LHCN-M2 (cell line): ENCODE measurements around the gene STAC. TPM values are rescaled to one million over a fixed set of nuclear protein-coding genes. Genes with fewer than 3 reads are reported as not detected.

Experiments
- DNase-seq: peaks from one replicate; pipeline ENCODE4 v3.0.0-alpha.2; 2012; ENCODE audit warnings: low read depth
- polyA plus RNA-seq: library from polyadenylated mRNA; unstranded; fragments of >200 nt; gene quantifications from one replicate; pipeline ENCODE4 v1.2.1, GENCODE V29; 2012; ENCODE audit warnings: missing spikeins
- total RNA-seq: library from RNA; depleted of rRNA; stranded (reverse); fragments of >200 nt; gene quantifications from 2 replicates; pipeline ENCODE4 v1.2.3, GENCODE V29; 2014; rRNA removed

STAC gene, protein sequence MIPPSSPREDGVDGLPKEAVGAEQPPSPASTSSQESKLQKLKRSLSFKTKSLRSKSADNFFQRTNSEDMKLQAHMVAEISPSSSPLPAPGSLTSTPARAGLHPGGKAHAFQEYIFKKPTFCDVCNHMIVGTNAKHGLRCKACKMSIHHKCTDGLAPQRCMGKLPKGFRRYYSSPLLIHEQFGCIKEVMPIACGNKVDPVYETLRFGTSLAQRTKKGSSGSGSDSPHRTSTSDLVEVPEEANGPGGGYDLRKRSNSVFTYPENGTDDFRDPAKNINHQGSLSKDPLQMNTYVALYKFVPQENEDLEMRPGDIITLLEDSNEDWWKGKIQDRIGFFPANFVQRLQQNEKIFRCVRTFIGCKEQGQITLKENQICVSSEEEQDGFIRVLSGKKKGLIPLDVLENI
- total RNA-seq = 0.26 and 0.52 TPM in 2 replicates
- 0.40 TPM for polyA plus RNA-seq

- peak; percentile 6 for DNase-seq
Observed at GRCh38 chr3:36380221-36381031, at the start of gene STAC. Gene STAC (plus strand): TSS chr3:36380504. CDS start chr3:36380644, 140 bp downstream.

DNA sequence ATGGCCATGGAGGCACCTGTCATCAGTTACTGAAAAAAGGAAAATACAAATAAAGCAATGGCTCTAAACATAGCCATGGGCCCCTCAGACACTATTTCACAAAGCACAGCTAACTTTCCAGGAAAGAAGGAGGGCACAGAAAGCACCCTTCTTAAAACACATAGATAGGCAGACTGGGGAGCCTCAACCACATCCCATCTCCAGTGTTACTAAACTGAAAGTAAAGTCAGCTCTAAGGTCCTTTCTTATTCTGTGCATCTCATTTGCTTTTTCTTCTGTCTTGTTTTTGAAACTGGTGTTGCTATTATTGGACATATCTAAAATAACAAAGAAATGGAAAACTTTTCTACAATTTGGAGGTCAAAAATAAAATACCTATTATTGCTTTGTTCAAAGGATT lies 48.2 kb upstream of the STAC start:
- no peak for DNase-seq

- DNase-seq = peak; percentile 66
Observed at GRCh38 chr3:36362216-36362615, 18.1 kb upstream of the STAC start.

DNA sequence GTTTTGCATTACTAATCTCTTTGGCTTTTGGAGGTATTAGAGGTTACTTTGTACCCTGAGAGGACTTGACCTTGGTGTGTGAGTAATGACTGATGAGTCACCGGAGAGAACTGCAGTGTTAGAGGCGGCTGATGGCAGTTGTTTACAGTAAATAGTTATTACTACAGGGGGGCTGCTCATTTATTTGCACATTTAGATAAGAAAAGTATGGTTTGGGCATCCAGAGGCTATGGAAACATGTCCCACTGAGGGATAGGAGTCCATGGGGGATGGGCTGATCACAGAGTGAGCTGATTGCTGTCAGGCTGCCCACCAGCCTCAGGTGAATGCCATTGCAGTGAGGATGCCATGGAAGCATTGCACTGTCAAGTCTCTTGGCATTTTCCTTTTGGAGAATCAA lies 17.3 kb upstream of the STAC start:
- peak; percentile 88 for DNase-seq

GRCh38 chr3:36364260-36364659 lies 16.0 kb upstream of the STAC start:
- no peak for DNase-seq

DNA sequence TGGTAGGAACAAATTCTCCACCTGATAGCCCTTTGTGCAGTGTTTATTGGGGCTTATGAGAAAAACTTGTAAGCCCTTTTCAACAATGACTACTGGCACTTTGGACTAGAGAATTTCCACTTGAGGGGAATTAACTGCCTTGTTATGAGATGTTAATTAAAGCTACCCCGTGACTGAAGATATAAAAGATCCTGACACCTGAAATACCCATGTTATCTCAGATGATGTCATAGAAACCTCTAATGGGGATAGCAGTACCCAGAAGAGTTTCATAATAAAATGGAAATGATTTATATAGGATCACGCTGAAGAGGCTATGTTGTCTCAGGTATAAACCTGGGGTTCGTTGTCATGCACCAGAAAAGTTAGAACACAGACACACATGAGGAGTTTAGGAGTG lies 14.5 kb upstream of the STAC start:
- no peak for DNase-seq

GRCh38 chr3:36366308-36366707 lies 14.0 kb upstream of the STAC start:
- DNase-seq = no peak

DNA sequence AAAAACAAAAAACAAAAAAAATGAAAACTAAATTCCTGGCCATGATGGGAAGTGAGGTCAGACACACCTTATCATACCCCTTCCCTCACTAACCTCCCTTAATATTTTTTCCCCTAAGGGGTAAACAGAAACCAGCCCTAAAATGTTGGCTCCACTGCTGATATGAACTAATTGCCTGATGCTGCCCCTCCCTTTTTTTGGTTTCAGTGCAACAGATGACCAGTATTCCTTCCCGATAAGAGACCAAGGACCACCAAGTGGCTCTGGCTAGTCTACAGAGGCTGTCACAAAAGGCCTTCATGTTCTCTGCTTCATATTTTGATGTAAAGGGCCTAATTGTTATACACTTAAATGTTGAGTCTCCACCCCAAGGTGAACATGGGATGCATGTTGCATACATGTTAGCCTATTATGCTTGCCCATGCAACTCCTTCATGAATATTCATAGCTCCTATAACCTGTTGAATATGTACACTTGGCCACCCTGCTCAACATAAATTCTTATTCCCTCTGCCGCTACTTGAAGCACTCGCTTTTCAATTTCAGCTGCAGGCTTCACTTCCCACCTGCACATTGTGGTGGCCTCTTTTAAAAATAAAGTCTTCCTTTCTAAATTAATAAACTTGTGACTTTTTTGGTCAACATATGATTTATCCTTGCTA lies 12.3 kb upstream of the STAC start:
- DNase-seq = no peak

GRCh38 chr3:36372534-36372935 lies 7.8 kb upstream of the STAC start:
- peak; percentile 60 for DNase-seq

DNA sequence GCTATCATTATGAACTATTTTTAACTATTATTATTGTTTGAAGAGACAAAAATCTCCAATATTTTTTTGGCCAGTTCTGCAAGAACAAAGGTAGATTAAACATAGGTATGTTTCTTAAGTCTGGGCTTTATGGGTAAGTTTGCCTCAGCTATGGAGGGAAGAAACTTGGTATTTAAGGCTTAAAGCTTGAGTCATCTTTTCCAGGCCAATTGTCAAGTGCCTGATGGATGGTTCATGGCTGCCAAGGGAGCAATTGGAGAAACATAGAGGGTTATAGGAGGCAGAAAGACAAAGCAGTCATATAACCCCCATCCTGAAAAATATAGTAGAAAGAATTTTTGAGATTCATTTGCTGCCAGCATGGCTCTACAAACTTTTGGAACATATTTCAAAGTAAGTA lies 7.2 kb upstream of the STAC start:
- peak; percentile 69 for DNase-seq

DNA sequence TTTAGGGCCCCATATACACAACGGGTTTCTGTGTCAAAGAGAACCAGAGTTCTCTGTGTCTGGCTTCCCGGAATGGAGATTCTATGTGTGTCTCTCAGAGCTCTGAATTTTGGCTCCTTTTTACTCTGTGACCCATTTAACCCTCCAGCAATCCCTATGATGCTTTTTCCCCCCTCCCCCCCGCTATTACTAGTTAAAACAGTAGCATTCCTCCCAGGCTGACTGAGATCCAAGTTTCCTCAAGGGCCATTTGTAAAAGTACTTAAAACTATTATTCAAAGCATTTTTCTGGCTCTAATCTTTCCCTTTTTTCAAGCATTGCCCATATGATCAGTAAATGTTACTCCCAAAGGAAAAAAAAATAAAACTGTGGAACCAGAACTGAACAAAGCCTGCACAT lies 6.6 kb upstream of the STAC start:
- DNase-seq = no peak

DNA sequence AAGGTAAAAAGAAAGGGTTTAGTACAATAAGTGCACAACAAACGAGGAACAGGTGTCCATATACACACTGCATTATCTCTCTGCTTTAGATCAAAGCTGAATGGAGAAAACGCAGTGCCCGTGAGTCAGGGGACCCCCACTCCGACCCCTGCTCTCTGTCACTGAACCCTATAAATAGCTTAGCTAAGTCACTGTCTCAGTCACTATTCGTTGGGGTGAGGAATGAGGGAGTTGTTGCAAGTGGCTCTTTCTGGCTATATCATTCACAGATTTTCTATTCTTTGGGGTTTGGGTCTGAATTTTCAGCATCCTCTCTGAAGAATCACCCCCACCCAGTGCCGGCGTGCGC lies 458 bp upstream of the STAC start:
- DNase-seq = no peak

GRCh38 chr3:36381311-36381956 lies 1.1 kb downstream of the STAC start:
- no peak for DNase-seq

GRCh38 chr3:36393563-36393962 lies 13.3 kb downstream of the STAC start:
- no peak for DNase-seq

DNA sequence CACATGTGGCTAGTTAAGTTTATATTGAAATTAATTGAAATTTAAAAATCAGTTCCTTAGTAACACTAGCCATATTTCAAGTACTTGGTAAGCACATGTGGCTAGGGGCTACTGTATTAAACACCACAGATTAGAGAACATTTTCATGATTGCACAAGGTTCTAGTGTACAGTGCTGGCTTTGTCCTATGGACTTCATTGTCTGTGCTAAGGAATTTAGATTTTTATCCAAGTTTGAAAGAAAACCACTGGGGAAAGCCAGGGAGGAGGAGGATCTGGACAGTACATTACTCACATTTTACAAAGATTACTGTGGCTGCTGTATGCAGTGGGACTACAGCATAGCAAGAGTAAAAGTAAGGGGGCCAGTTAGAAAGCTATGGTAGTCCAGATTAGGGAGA lies 13.9 kb downstream of the STAC start:
- no peak for DNase-seq

- no peak for DNase-seq
Observed at GRCh38 chr3:36397841-36398240, 17.5 kb downstream of the STAC start.

DNA sequence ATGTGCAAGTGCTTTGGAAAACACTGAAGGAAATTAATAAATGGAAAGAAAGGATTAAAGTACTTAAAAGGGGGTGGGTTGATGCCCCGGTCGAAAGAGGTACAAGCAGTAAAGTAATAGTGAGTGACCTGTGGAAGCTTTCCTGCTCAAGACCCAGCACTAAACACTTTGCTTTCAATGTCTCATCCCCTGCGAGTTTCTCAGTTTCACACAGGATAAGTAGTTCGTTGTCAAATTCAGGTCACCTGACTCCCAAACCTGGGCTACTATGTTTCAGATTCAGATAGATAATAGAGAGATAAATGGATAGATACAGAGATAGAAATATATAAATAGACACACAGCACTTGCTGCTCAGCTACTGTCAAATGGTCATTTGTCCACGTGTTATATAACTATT lies 19.6 kb downstream of the STAC start:
- no peak for DNase-seq

GRCh38 chr3:36401056-36401455 lies 20.8 kb downstream of the STAC start:
- DNase-seq = no peak

- no peak for DNase-seq
Observed at GRCh38 chr3:36403661-36404060, 23.4 kb downstream of the STAC start.

DNA sequence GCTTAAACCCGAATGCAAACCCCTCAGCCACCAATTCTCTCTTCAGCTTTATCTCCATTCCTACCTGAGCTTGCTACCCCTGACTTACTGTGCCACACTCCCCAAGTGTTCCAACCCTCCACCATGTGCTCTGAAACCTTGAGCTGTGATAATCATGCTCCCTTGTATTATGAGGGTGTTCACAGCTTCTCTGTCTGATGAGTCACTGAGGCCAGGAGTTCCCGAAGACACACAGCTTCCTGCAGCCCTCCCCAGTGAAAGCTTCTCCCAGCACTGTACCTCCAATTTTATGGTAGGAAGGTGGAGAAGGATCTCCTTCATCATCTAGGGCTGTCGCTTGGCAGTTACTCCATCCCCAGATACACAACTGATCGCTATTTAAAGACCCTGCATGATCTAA lies 24.9 kb downstream of the STAC start:
- peak; percentile 8 for DNase-seq

DNA sequence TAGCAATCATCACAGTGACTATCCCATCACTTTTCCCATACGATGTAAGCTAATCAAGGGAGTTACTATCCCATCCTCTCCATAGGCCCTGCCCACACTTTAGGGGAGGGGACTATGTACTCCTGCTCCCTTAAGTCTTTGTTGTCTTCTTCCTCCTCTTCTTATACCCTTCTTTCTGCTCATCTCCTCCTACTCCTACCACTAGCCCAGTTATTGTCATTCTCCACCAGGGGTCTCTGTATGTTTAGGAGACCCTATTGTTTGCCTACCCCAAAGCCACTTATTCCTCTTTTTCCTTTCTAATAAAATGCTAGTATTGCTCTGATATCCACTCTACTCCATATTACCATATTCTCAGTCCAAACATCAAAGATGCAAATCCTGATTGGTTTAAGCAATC lies 27.8 kb downstream of the STAC start:
- no peak for DNase-seq

DNA sequence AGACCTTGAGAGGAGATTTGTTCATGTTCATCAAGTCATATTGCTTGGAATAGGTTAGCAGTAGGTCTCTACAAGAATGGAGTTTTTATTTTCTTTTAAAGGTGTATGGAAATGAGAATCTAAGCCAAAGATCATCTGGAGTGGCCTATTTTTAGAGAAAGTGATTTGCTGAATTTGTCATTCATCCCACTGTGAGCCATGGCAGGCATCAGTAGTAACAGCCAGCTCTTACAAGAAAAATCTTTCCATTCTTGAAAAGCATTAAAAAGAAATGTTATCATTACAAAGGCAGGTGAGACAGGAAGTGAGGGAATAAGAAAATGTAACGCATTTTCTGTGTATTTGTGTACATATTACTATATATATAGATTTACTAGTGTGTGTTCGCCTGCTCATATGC lies 29.6 kb downstream of the STAC start:
- no peak for DNase-seq
